ENCODE results near the gene UMODL1. TPM values are rescaled to one million over a fixed set of nuclear protein-coding genes. Genes with fewer than 3 reads are reported as not detected.

The UMODL1 gene
- polyA plus RNA-seq, 4 donors: 0.05 to 0.27 (median 0.09) TPM; not detected in 1

GRCh38 chr21:42039470-42039901 is 31.6 kb upstream of the UMODL1 start:
- DNase-seq (ENCODE audit: low read depth in 4 of 4, low spot score in 2 of 4): no peak

- DNase-seq (ENCODE audit: low read depth in 4 of 4, low spot score in 2 of 4): no peak
These were observed 31.2 kb upstream of the UMODL1 start for GRCh38 chr21:42039911-42040351.

GRCh38 chr21:42040411-42041180 is 30.5 kb upstream of the UMODL1 start:
- DNase-seq (ENCODE audit: low read depth in 4 of 4, low spot score in 2 of 4): no peak

- no peak for DNase-seq (ENCODE audit: low read depth in 4 of 4, low spot score in 2 of 4)
These were observed 29.9 kb upstream of the UMODL1 start for GRCh38 chr21:42041246-42041645.

GRCh38 chr21:42041711-42042110 is 29.4 kb upstream of the UMODL1 start:
- no peak for DNase-seq (ENCODE audit: low read depth in 4 of 4, low spot score in 2 of 4)

GRCh38 chr21:42042651-42043050 is 28.5 kb upstream of the UMODL1 start:
- DNase-seq (ENCODE audit: low read depth in 4 of 4, low spot score in 2 of 4): no peak

- DNase-seq (ENCODE audit: low read depth in 4 of 4, low spot score in 2 of 4): no peak
These were observed 27.8 kb upstream of the UMODL1 start for GRCh38 chr21:42043201-42043895.

GRCh38 chr21:42043961-42044360 is 27.2 kb upstream of the UMODL1 start:
- DNase-seq (ENCODE audit: low read depth in 4 of 4, low spot score in 2 of 4): no peak

- no peak for DNase-seq (ENCODE audit: low read depth in 4 of 4, low spot score in 2 of 4)
These were observed 26.1 kb upstream of the UMODL1 start for GRCh38 chr21:42044871-42045495.

- DNase-seq (ENCODE audit: low read depth in 4 of 4, low spot score in 2 of 4): no peak
These were observed 23.1 kb upstream of the UMODL1 start for GRCh38 chr21:42047821-42048613.

GRCh38 chr21:42048870-42049577 is 22.1 kb upstream of the UMODL1 start:
- no peak for DNase-seq (ENCODE audit: low read depth in 4 of 4, low spot score in 2 of 4)

- DNase-seq (ENCODE audit: low read depth in 4 of 4, low spot score in 2 of 4): no peak
These were observed 21.3 kb upstream of the UMODL1 start for GRCh38 chr21:42049578-42050430.

- DNase-seq (ENCODE audit: low read depth in 4 of 4, low spot score in 2 of 4): no peak
These were observed 19.3 kb upstream of the UMODL1 start for GRCh38 chr21:42051788-42052187.

- no peak for DNase-seq (ENCODE audit: low read depth in 4 of 4, low spot score in 2 of 4)
These were observed 15.7 kb upstream of the UMODL1 start for GRCh38 chr21:42055425-42055824.

GRCh38 chr21:42056468-42056867 is 14.6 kb upstream of the UMODL1 start:
- no peak for DNase-seq (ENCODE audit: low read depth in 4 of 4, low spot score in 2 of 4)

- DNase-seq (ENCODE audit: low read depth in 4 of 4, low spot score in 2 of 4): no peak
These were observed 14.0 kb upstream of the UMODL1 start for GRCh38 chr21:42056996-42057689.

GRCh38 chr21:42057851-42058437 is 13.2 kb upstream of the UMODL1 start:
- DNase-seq (ENCODE audit: low read depth in 4 of 4, low spot score in 2 of 4): no peak

- DNase-seq (ENCODE audit: low read depth in 4 of 4, low spot score in 2 of 4): no peak
These were observed 12.4 kb upstream of the UMODL1 start for GRCh38 chr21:42058631-42059111.
